ENCODE results near the gene SDF2. TPM values are rescaled to one million over a fixed set of nuclear protein-coding genes. Genes with fewer than 3 reads are reported as not detected.
"Not testable (repeated sequence)": the region's sequence is repeated elsewhere in the genome, so short reads cannot be mapped to it uniquely, and the experiment has no call there.

Gene SDF2
- total RNA-seq, 1 experiment from 2014 or later = 66.1 TPM

DNA sequence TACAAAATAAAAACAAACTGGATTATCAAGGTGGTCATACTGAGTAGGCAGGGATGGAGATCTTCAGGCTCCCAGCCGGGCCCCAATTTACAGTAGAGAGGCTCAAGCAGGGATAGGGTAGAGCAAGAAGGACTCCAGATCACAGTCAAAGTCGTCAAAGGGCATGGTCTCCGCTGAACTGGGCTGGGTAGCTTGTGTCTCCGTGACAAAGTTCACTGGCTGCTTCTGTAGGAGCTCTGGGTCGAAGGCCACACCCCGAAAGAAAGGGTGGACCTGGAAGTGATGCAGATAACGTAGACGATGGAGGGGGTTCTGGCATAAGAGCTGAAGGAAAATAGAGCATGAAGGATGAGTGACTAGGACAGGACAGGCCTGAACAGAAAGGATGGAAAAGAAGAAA is 51.3 kb downstream of the SDF2 start:
- in situ Hi-C loops (cut with HindIII; ENCODE audit: low pct_unique_long_range_greater_than_20kb, low sequenced_read_pairs) = no loop called here
- no peak for DNase-seq (ENCODE audit: low read depth, low spot score)

GRCh38 chr17:28604031-28604430 is 57.7 kb downstream of the SDF2 start:
- DNase-seq (ENCODE audit: low read depth, low spot score); in situ Hi-C loops (cut with HindIII; ENCODE audit: low pct_unique_long_range_greater_than_20kb, low sequenced_read_pairs): not testable (repeated sequence)

GRCh38 chr17:28599311-28600184 is 62.2 kb downstream of the SDF2 start:
- in situ Hi-C loops (cut with HindIII; ENCODE audit: low pct_unique_long_range_greater_than_20kb, low sequenced_read_pairs) = no loop called here
- peak; percentile 75 for DNase-seq (ENCODE audit: low read depth, low spot score)

DNA sequence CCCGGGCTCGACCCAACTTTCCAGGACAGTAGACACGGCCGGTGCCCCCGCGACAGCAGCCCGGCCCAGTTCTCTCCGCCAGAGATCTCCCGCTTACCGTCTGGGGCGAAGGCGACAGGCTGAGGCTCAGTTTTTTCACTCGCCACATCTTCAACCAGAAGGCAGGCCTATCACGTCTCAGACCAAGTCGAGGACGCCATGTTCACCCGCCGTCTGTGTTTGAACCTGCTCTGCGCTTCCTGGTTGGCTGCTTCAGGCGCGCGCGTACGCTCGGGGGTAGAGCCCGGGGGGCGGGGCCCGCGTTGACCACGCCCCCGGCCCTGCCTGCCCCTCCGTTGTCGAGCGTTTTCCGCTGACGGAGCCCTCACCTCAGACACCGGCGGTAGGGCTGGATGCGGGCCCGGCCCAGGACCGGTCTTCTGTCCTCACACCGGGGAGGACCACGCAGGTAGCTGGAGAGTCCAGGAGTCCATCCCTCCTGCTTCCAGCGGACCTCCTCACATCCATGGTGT is 62.9 kb downstream of the SDF2 start, which contains the start of gene SPAG5:
TSS of gene SPAG5 (minus strand) at position 227 of the 512 bp plus-strand sequence. CDS start at position 148, 79 bp downstream.
- DNase-seq (ENCODE audit: low read depth, low spot score) = peak; percentile 93
- in situ Hi-C loops (cut with HindIII; ENCODE audit: low pct_unique_long_range_greater_than_20kb, low sequenced_read_pairs) = no loop called here

GRCh38 chr17:28598389-28598788 is 63.3 kb downstream of the SDF2 start:
- in situ Hi-C loops (cut with HindIII; ENCODE audit: low pct_unique_long_range_greater_than_20kb, low sequenced_read_pairs) = no loop called here
- no peak for DNase-seq (ENCODE audit: low read depth, low spot score)

Other genes with a start within 250 kb of the SDF2 start
- not detected in 2 replicates for gene SLC13A2, start 188.3 kb downstream of the SDF2 start, total RNA-seq (2014; rRNA removed; shearing (Covaris generic))
- not detected in 2 replicates for gene FOXN1, start 155.6 kb downstream of the SDF2 start, total RNA-seq (2014; rRNA removed; shearing (Covaris generic))
- 38.8 and 45.0 TPM in 2 replicates for gene UNC119, start 109.3 kb downstream of the SDF2 start, total RNA-seq (2014; rRNA removed; shearing (Covaris generic))
- gene PIGS, start 90.4 kb downstream of the SDF2 start, total RNA-seq (2014; rRNA removed; shearing (Covaris generic)) = 45.4 and 46.6 TPM in 2 replicates
- 22.5 and 24.2 TPM in 2 replicates for gene ALDOC, start 85.0 kb downstream of the SDF2 start, total RNA-seq (2014; rRNA removed; shearing (Covaris generic))
- 33.5 and 44.0 TPM in 2 replicates for gene SPAG5, start 62.9 kb downstream of the SDF2 start, total RNA-seq (2014; rRNA removed; shearing (Covaris generic))
- gene RSKR, start 47.7 kb downstream of the SDF2 start, total RNA-seq (2014; rRNA removed; shearing (Covaris generic)) = 3.4 and 4.8 TPM in 2 replicates
- 146 and 160 TPM in 2 replicates for gene BLTP2, start 16.7 kb downstream of the SDF2 start, total RNA-seq (2014; rRNA removed; shearing (Covaris generic))
- 38.6 and 47.1 TPM in 2 replicates for gene SUPT6H, start 299 bp upstream of the SDF2 start, total RNA-seq (2014; rRNA removed; shearing (Covaris generic))
- 0.16 TPM in 1 of 2 replicates, not detected in the other for gene PROCA1, start 50.0 kb upstream of the SDF2 start, total RNA-seq (2014; rRNA removed; shearing (Covaris generic))
- 89.9 and 93.4 TPM in 2 replicates for gene RAB34, start 56.0 kb upstream of the SDF2 start, total RNA-seq (2014; rRNA removed; shearing (Covaris generic))
- gene RPL23A, start 58.1 kb upstream of the SDF2 start, total RNA-seq (2014; rRNA removed; shearing (Covaris generic)) = 965 and 1,109 TPM in 2 replicates
- 12.0 and 17.3 TPM in 2 replicates for gene TLCD1, start 64.3 kb upstream of the SDF2 start, total RNA-seq (2014; rRNA removed; shearing (Covaris generic))
- gene NEK8, start 66.9 kb upstream of the SDF2 start, total RNA-seq (2014; rRNA removed; shearing (Covaris generic)) = 1.8 and 2.1 TPM in 2 replicates
- 72.8 and 76.2 TPM in 2 replicates for gene TRAF4, start 82.1 kb upstream of the SDF2 start, total RNA-seq (2014; rRNA removed; shearing (Covaris generic))
- gene FAM222B, start 180.9 kb upstream of the SDF2 start, total RNA-seq (2014; rRNA removed; shearing (Covaris generic)) = 11.3 and 14.7 TPM in 2 replicates
- gene ERAL1, start 193.1 kb upstream of the SDF2 start, total RNA-seq (2014; rRNA removed; shearing (Covaris generic)) = 23.8 and 35.7 TPM in 2 replicates
- gene FLOT2, start 235.8 kb upstream of the SDF2 start, total RNA-seq (2014; rRNA removed; shearing (Covaris generic)) = 12.6 and 12.8 TPM in 2 replicates
- gene DHRS13, start 241.2 kb upstream of the SDF2 start, total RNA-seq (2014; rRNA removed; shearing (Covaris generic)) = 21.8 and 23.8 TPM in 2 replicates